ENCODE measurements around the gene RRP8.

RRP8 gene

GRCh38 chr11:6616596-6617250 lies 13.3 kb upstream of the RRP8 start:
- DNase-seq, result no peak

GRCh38 chr11:6615882-6616585 lies 12.6 kb upstream of the RRP8 start:
- DNase-seq, result no peak

DNA sequence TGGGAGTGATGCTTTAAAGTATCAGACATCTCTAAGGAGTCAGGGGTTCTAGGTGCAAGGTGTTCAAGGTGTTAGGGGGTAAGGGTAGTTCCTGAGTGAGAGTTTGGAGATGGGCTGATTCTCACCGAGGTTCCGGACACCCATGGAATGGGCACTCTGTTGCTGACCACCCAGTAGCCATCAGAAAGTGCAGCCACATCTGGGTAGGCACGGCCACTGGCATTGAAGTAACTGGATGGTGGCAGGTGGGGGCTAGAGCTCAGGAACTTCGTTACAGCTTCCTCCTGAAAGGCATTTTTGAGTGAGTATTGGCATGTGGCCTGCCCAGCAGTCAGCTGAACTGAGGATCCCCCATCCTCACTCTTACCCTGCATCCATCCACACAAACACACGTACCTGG lies 11.6 kb upstream of the RRP8 start:
- no peak for DNase-seq

GRCh38 chr11:6614446-6614845 lies 11.0 kb upstream of the RRP8 start:
- no peak for DNase-seq

DNA sequence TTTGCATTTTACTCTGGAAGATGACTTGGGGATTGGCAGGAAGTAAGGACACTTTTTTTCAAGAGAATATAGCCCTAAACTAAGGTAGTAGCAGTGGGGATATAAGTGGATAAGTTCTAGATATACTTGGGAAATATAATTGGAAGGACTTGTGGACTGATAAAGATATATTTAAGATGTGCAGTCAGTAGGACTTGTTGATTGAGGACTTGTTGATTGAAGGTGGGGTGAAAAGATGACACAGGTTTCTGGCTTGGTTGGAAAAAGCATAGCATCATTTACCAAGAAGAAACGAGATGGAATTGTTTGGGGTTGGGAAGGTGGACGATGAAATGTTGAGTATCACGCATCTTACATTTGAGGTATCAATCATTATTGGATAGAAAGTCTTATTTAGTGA lies 10.1 kb upstream of the RRP8 start:
- no peak for DNase-seq

GRCh38 chr11:6612213-6613041 lies 9.0 kb upstream of the RRP8 start, which contains the start of gene TAF10:
Gene TAF10 (minus strand): TSS chr11:6612216. CDS start chr11:6612189, 27 bp downstream.
- peak; percentile 97 for DNase-seq

- no peak for DNase-seq
Measured at GRCh38 chr11:6611963-6612212, 8.5 kb upstream of the RRP8 start.

DNA sequence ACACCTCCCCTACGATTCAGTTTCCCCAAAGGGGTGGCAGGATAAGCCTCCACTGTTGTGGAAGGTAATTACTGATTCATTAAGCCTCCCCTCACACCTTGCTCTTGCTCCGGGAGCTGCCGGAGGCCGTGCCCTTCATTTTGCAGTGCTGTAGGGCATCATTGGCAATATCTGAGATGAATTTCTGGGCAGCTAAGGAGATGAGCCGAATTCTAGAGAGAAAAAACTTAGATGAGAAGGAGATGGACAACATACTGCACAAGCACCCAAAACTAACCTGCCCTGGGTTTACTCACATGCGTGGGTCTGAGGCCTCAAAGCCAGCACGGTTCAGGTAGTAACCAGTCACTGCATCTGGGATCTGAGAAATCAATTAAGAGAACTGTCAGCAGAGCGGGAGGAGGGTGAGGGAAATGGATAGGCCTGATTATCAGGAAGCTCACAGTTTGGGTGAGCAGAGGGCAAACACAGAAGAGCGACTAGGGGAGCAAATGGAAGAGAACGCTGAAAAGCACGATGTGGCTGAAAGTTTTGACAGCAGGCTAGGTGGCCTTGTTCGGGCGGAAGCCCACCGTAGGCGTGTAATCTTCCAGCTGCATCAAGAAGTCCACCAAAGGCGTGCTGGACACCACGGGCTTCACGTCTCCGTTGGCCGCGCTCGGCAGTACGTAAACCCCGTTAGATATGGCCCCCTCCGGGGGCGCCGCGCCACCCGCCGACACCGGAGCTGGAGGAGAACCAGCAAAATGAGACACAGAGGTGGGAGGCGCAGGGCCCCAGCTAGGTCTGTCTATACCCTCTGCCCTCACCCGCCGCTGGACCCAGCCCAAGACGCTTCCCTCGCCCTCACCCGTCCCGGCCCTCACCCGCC lies 7.9 kb upstream of the RRP8 start:
- no peak for DNase-seq

- DNase-seq, result no peak
Measured at GRCh38 chr11:6610591-6610990, 7.2 kb upstream of the RRP8 start.

- no peak for DNase-seq
Measured at GRCh38 chr11:6609502-6610015, 6.1 kb upstream of the RRP8 start.

GRCh38 chr11:6608726-6609501 lies 5.5 kb upstream of the RRP8 start:
- no peak for DNase-seq

DNA sequence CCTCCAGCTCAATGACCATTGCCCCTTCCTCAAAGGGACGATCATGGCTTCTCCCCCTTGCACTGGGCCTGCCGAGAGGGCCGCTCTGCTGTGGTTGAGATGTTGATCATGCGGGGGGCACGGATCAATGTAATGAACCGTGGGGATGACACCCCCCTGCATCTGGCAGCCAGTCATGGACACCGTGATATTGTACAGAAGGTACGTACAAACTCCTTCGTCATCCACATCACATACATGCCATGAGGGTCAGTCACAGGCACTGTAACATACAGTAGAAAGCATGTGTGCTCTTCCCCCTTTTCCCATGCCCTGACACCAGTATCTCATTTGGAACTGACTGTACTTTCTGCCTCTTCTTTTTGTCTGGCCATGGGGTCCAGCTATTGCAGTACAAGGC lies 4.6 kb upstream of the RRP8 start:
- DNase-seq, result no peak

GRCh38 chr11:6607190-6607795 lies 3.9 kb upstream of the RRP8 start:
- DNase-seq, result no peak

DNA sequence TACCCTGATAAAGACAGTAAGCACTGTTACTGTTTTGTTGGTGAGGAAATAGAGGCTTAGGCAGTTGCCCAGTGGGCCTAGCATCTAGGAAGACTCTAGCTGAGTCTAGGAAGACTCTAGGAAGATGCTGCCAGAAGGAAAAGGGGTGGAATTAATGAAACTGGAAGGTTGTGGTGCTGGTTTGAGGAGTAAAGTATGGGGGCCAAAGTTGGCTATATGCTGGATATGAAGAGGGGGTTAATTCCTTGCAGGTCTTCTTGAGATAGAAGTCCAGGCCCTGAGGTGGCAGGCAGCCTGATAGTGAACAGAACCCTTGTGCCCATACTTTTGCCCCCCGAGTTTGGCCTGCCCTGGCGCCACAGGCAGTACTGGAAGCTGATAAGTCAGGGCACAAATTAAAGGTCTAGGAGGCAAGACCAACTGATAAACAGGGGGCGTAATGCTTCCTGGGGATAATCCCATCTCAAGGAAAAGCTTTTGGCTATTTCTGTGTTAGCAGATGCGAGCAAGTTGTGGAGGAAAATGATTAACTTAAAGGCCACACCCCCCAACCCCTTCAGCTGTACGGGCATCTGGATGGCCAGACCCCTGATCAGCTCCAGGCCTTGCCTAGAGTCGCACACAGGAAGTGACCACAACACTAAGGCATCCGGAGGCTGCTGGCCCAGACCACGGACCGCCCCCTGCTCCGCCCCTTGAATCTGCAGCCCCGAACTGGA lies 3.2 kb upstream of the RRP8 start:
- peak; percentile 74 for DNase-seq

DNA sequence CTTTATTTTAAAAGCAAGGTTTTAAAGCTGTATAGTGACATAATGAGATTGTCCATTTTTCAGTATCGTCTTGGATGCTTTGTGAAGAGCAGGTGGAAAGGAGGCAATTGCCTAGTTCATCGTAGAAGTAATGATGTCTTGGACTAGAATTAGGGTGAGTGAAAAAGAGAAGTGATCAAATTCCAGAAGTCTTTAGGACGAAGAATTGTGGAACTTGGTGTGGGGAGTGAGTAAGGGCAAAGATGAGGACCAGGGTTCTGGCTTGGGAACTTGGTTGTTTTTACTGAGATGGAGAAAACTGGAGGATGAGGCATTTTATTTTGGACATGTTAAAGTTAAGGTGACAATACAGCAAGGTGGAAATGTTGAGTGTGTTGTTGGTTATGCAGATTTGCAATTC lies 1.4 kb upstream of the RRP8 start:
- DNase-seq, result no peak

GRCh38 chr11:6604081-6604626 lies 738 bp upstream of the RRP8 start:
- peak; percentile 59 for DNase-seq

GRCh38 chr11:6602096-6602940 lies 1.1 kb downstream of the RRP8 start:
- no peak for DNase-seq

DNA sequence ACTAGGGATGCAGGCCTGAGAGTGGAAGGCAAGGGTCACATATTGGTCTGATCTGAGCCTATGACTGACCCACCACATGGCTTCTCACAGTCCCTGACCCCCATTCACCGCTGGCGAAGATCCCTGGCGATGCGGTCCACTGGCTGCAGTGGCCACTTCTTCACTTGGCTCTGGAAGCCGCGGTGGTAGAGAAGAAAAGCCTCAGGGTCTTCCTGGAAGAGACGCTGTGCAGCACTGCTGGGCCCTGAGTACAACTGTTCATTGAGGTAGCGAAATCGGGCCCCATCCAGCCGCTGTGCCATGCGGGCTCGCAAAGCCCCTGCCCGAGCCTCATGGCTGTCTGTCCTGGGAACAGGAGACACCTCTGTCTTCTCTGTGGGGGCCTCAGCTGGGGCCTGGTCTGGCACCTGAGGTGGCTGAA lies 2.4 kb downstream of the RRP8 start:
- DNase-seq, result no peak

DNA sequence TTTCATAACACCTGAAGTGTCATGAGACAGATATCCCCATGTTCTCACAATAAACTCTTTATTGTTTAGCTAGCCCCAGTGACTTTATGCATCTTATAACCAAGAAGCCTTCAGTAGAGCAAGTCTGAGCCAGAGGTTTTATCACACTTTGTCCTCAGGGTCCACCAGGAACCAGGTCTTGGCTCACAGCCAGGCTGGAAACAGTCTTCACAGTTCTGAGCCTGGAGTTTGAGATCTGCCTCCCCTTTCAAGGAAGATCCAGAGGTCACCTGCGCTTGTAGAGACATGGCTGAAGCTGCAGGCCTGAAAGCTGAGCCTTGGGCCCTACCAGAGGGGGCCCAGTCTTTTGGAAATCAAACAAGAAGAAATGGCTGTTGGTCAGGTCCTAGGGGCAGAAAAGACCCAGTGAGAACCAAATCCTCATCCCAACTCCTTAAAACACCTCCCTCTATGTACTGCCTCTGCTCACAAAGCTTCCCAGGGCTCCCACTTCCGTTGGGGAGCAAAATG lies 3.5 kb downstream of the RRP8 start:
- no peak for DNase-seq

All from activated CD4-positive, alpha-beta T cell treated with anti-CD3 and anti-CD28 coated beads, Interleukin-2, amount 50 U/mL, for 16 hours (primary cell).